ENCODE measurements around the gene ZCWPW1. TPM values are rescaled to one million over a fixed set of nuclear protein-coding genes. Genes with fewer than 3 reads are reported as not detected.
"Not testable (repeated sequence)": the region's sequence is repeated elsewhere in the genome, so short reads cannot be mapped to it uniquely, and the experiment has no call there.

ZCWPW1 gene
- total RNA-seq, 1 experiment from 2014 or later: 7.4 TPM

DNA sequence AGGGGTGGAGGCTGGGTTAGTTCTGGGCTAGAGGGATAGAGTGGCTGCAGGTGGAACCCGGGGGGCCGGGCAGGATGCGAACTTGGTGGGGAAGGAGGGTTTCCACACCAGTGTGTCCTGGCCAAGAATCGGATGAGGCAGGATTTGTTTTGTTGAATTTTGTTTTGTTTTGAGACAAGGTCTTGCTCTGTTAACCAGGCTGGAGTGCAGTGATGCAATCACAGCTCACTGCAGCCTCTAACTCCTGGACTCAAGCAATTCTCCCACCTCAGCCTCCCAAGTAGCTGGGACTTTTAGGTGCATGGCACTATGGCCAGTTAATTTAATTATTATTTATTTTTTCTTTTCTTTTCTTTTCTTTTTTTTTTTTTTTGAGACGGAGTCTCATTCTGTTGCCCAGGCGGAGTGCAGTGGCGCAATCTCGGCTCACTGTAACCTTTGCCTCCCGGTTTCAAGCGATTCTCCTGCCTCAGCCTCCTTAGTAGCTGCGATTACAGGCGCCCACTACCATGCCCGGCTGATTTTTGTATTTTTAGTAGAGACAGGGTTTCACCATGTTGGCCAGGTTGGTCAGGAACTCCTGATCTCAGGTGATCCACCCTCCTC is 20.8 kb upstream of the ZCWPW1 start:
- BruUV-seq (replicated peaks): TSS peak; percentile 28
- H3K27me3 ChIP-seq (ENCODE audit: insufficient read depth, low read depth): no peaks in the 10 kb centered on the region
- DNase-seq: no peak
- intact Hi-C loops (cut with micrococcal nuclease; ENCODE audit: unreplicated experiment): no loop called here
- H3K4me2 ChIP-seq: no peak overlapping the region
- H3K9me3 ChIP-seq (ENCODE audit: insufficient read depth, low read depth): no peaks in the 10 kb centered on the region
- peaks cover 6% of the 10 kb centered on the region; the same call in 1 of the 2 replicates for H3F3A ChIP-seq (ENCODE audit: insufficient read depth, low read depth)
- peaks cover 10% of the 10 kb centered on the region for H3K4me1 ChIP-seq (replicated peaks; ENCODE audit: insufficient read depth)
- POLR2A ChIA-PET (ENCODE audit: unreplicated experiment): no interaction called here
- no peak overlapping the region for H3K27ac ChIP-seq
- no peaks in the 10 kb centered on the region for H3K79me2 ChIP-seq (ENCODE audit: low read depth)
- no peaks in the 10 kb centered on the region for H4K20me1 ChIP-seq (ENCODE audit: insufficient read depth)
- H3K36me3 ChIP-seq (ENCODE audit: low read depth): no peaks in the 10 kb centered on the region
- CTCF ChIA-PET: no interaction called here
- H3K4me3 ChIP-seq: no peak overlapping the region
- no peak overlapping the region for H2AFZ ChIP-seq
- H3K9me2 ChIP-seq (ENCODE audit: insufficient read depth): no peaks in the 10 kb centered on the region
- no peak for TF ChIP-seq EZH2 (IDR thresholded peaks at IDR 0.05; ENCODE audit: low read depth)
- TF ChIP-seq, protein P1, sequence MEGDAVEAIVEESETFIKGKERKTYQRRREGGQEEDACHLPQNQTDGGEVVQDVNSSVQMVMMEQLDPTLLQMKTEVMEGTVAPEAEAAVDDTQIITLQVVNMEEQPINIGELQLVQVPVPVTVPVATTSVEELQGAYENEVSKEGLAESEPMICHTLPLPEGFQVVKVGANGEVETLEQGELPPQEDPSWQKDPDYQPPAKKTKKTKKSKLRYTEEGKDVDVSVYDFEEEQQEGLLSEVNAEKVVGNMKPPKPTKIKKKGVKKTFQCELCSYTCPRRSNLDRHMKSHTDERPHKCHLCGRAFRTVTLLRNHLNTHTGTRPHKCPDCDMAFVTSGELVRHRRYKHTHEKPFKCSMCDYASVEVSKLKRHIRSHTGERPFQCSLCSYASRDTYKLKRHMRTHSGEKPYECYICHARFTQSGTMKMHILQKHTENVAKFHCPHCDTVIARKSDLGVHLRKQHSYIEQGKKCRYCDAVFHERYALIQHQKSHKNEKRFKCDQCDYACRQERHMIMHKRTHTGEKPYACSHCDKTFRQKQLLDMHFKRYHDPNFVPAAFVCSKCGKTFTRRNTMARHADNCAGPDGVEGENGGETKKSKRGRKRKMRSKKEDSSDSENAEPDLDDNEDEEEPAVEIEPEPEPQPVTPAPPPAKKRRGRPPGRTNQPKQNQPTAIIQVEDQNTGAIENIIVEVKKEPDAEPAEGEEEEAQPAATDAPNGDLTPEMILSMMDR (conservative IDR thresholded peaks at IDR 0.05): no peak

DNA sequence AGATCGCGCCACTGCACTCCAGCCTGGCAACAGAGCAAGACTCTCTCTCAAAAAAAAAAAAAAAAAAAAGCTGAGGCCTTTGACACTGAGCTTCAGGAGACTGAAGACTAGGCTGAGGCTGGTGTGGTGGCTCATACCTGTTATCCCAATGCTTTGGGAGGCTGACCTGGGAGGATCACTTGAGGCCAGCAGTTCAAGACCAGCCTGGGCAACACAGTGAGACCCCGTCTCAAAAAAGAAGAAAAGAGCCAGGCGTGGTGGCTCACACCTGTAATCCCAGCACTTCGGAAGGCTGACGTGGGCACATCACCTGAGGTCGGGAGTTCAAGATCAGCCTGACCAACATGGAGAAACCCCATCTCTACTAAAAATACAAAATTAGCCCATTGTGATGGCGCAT is 18.9 kb upstream of the ZCWPW1 start:
- POLR2A ChIA-PET (ENCODE audit: unreplicated experiment); H3K36me3 ChIP-seq (ENCODE audit: low read depth); H3K79me2 ChIP-seq (ENCODE audit: low read depth); H2AFZ ChIP-seq; H3F3A ChIP-seq (ENCODE audit: insufficient read depth, low read depth); H3K4me2 ChIP-seq; H3K9me2 ChIP-seq (ENCODE audit: insufficient read depth); DNase-seq; H3K9me3 ChIP-seq (ENCODE audit: insufficient read depth, low read depth); H3K27me3 ChIP-seq (ENCODE audit: insufficient read depth, low read depth); intact Hi-C loops (cut with micrococcal nuclease; ENCODE audit: unreplicated experiment); H3K27ac ChIP-seq; BruUV-seq (replicated peaks); H4K20me1 ChIP-seq (ENCODE audit: insufficient read depth); H3K4me3 ChIP-seq: not testable (repeated sequence)
- peaks cover 14% of the 10 kb centered on the region for H3K4me1 ChIP-seq (replicated peaks; ENCODE audit: insufficient read depth)
- CTCF ChIA-PET: interaction anchor here (0.6 to 1.0 kb wide), 5 partner anchors 8 to 843 kb away, joined by 7 to 17 read pairs (median 7); no protein-coding TSS in a partner anchor

DNA sequence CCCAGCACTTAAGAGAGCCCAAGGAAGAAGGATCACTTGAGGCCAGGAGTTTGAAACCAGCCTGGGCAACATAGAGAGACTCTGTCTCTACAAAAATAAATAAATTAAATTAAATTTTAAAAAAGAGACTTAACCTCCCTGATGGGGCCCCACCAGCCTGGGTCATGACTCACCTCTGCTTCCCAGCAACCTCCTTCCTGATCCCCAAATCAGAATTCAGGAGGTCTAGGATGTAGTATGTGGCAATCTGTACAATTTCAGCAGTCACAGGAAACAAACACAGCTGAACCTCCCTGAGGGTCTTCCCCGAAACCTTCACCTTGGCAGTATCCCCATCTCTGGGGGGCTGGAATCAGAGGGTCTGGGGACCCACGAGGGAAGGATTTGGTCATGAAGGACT is 17.5 kb upstream of the ZCWPW1 start:
- Histone ChIP-seq H4K20me1 (ENCODE audit: insufficient read depth) (no peaks in the 10 kb centered on the region), H3K27me3 (ENCODE audit: insufficient read depth, low read depth) (no peaks in the 10 kb centered on the region), H3K4me3 (no peak overlapping the region), H3F3A (ENCODE audit: insufficient read depth, low read depth) (peaks cover 6% of the 10 kb centered on the region; the same call in 1 of the 2 replicates), H2AFZ (no peak overlapping the region), H3K4me2 (peak overlapping the region; percentile 36), H3K4me1 (replicated peaks; ENCODE audit: insufficient read depth) (peaks cover 14% of the 10 kb centered on the region), H3K36me3 (ENCODE audit: low read depth) (no peaks in the 10 kb centered on the region), H3K27ac (no peak overlapping the region), H3K9me2 (ENCODE audit: insufficient read depth) (no peaks in the 10 kb centered on the region), H3K9me3 (ENCODE audit: insufficient read depth, low read depth) (no peaks in the 10 kb centered on the region), H3K79me2 (ENCODE audit: low read depth) (no peaks in the 10 kb centered on the region)
- no TSS peak for BruUV-seq (replicated peaks)
- POLR2A ChIA-PET (ENCODE audit: unreplicated experiment): no interaction called here
- no peak for DNase-seq
- TF ChIP-seq, protein P1 (conservative IDR thresholded peaks at IDR 0.05): no peak
- no peak for TF ChIP-seq EZH2 (IDR thresholded peaks at IDR 0.05; ENCODE audit: low read depth)
- intact Hi-C loops (cut with micrococcal nuclease; ENCODE audit: unreplicated experiment): no loop called here
- CTCF ChIA-PET: no interaction called here
